Activated CD8-positive, alpha-beta memory T cell treated with anti-CD3 and anti-CD28 coated beads, Interleukin-2, amount 50 U/mL, for 24 hours (primary cell): ENCODE results near the gene ERC2.

Experiments used
- DNase-seq: peaks from one replicate; pipeline ENCODE4 v3.0.0-alpha.2; 2020; ENCODE audit errors: extremely low read depth

ERC2 gene

GRCh38 chr3:55749036-55749435, 719.2 kb downstream of the ERC2 start:
- DNase-seq = no peak

GRCh38 chr3:55746808-55747413, 721.4 kb downstream of the ERC2 start:
- DNase-seq = no peak

GRCh38 chr3:55742832-55743136, 725.5 kb downstream of the ERC2 start:
- no peak for DNase-seq

- DNase-seq = no peak
Observed at GRCh38 chr3:55742022-55742831, 726.0 kb downstream of the ERC2 start.

GRCh38 chr3:55737186-55737585, 731.1 kb downstream of the ERC2 start:
- DNase-seq = no peak

GRCh38 chr3:55735976-55736375, 732.3 kb downstream of the ERC2 start:
- DNase-seq = no peak

- no peak for DNase-seq
Observed at GRCh38 chr3:55731741-55732140, 736.5 kb downstream of the ERC2 start.

- no peak for DNase-seq
Observed at GRCh38 chr3:55729546-55729945, 738.7 kb downstream of the ERC2 start.

- DNase-seq = no peak
Observed at GRCh38 chr3:55728461-55729100, 739.7 kb downstream of the ERC2 start.

- no peak for DNase-seq
Observed at GRCh38 chr3:55726501-55726775, 741.8 kb downstream of the ERC2 start.

GRCh38 chr3:55725681-55726500, 742.4 kb downstream of the ERC2 start:
- DNase-seq = no peak

- DNase-seq = no peak
Observed at GRCh38 chr3:55724821-55725220, 743.4 kb downstream of the ERC2 start.

- no peak for DNase-seq
Observed at GRCh38 chr3:55724407-55724784, 743.9 kb downstream of the ERC2 start.

- DNase-seq = no peak
Observed at GRCh38 chr3:55723653-55724406, 744.4 kb downstream of the ERC2 start.

GRCh38 chr3:55721716-55722484, 746.4 kb downstream of the ERC2 start:
- DNase-seq = no peak

GRCh38 chr3:55720614-55721013, 747.7 kb downstream of the ERC2 start:
- no peak for DNase-seq

- DNase-seq = no peak
Observed at GRCh38 chr3:55719508-55719907, 748.8 kb downstream of the ERC2 start.

- no peak for DNase-seq
Observed at GRCh38 chr3:55719006-55719405, 749.3 kb downstream of the ERC2 start.

GRCh38 chr3:55718521-55718921, 749.7 kb downstream of the ERC2 start:
- no peak for DNase-seq

- DNase-seq = no peak
Observed at GRCh38 chr3:55718074-55718473, 750.2 kb downstream of the ERC2 start.

- DNase-seq = no peak
Observed at GRCh38 chr3:55717481-55717880, 750.8 kb downstream of the ERC2 start.
